Neural crest cell (in vitro differentiated cells): ENCODE measurements around the gene MYADM. TPM values are rescaled to one million over a fixed set of nuclear protein-coding genes. Genes with fewer than 3 reads are reported as not detected.
A peak's percentile ranks its signal among the peaks of the same experiment; 100 is the strongest.

ENCODE experiments used
- DNase-seq: peaks from one replicate; pipeline ENCODE4 v3.0.0; 2021; ENCODE audit warnings: low read depth, mixed read lengths, low spot score
- H3K27ac Mint-ChIP-seq: one replicate; pipeline ENCODE4 v1.8.0; 2021; ENCODE audit warnings: mild to moderate bottlenecking, mixed read lengths; ENCODE audit not compliant: unreplicated experiment
- H3K27me3 Mint-ChIP-seq: 2 replicates; pipeline ENCODE4 v1.8.0; 2021; ENCODE audit warnings: low read depth, mild to moderate bottlenecking, mixed read lengths
- H3K36me3 Mint-ChIP-seq: 2 replicates; pipeline ENCODE4 v1.8.0; 2021; ENCODE audit warnings: low read depth, mild to moderate bottlenecking, mixed read lengths
- H3K4me1 Mint-ChIP-seq: 2 replicates; pipeline ENCODE4 v1.8.0; 2021; ENCODE audit warnings: mixed read lengths
- H3K4me3 Mint-ChIP-seq: one replicate; pipeline ENCODE4 v1.8.0; 2021; ENCODE audit warnings: mild to moderate bottlenecking, mixed read lengths
- H3K9me3 Mint-ChIP-seq: 2 replicates; pipeline ENCODE4 v1.8.0; 2021; ENCODE audit warnings: mixed read lengths
- CTCF ChIP-seq: fragments of 200-600 bp; sonication (generic); conservative IDR thresholded peaks from 2 replicates; pipeline ENCODE4 v1.5.0; 2021; ENCODE audit warnings: antibody characterized with exemption, mild to moderate bottlenecking
- total RNA-seq: library from RNA; stranded (reverse); gene quantifications from 2 replicates; pipeline ENCODE4 v1.2.1, GENCODE V29; 2021

The MYADM gene
- total RNA-seq, 1 donor from 2014 or later = 19.1 TPM

GRCh38 chr19:53871454-53871853 is 3.8 kb downstream of the MYADM start:
- H3K27me3 Mint-ChIP-seq = peaks cover 11% of the 10 kb centered on the region
- TF ChIP-seq CTCF = no peak
- H3K4me1 Mint-ChIP-seq = peaks cover 24% of the 10 kb centered on the region
- H3K9me3 Mint-ChIP-seq = no peaks in the 10 kb centered on the region
- no peak for DNase-seq
- no peak overlapping the region for H3K27ac Mint-ChIP-seq
- peak overlapping the region; percentile 81 for H3K4me3 Mint-ChIP-seq
- H3K36me3 Mint-ChIP-seq = peaks cover 9% of the 10 kb centered on the region

GRCh38 chr19:53872762-53873161 is 5.1 kb downstream of the MYADM start:
- TF ChIP-seq CTCF = no peak
- no peak for DNase-seq
- H3K4me1 Mint-ChIP-seq = peaks cover 11% of the 10 kb centered on the region

GRCh38 chr19:53873773-53874605 is 6.3 kb downstream of the MYADM start:
- H3K9me3 Mint-ChIP-seq = no peaks in the 10 kb centered on the region
- peaks cover 8% of the 10 kb centered on the region for H3K4me1 Mint-ChIP-seq
- peak overlapping the region; percentile 46 for H3K4me3 Mint-ChIP-seq
- H3K27ac Mint-ChIP-seq = peak overlapping the region; percentile 78
- H3K36me3 Mint-ChIP-seq = peaks cover 9% of the 10 kb centered on the region
- no peak for DNase-seq
- TF ChIP-seq CTCF = no peak
- H3K27me3 Mint-ChIP-seq = no peaks in the 10 kb centered on the region

More at GRCh38 chr19:53872762-53873161, 5.1 kb downstream of the MYADM start:
- Mint-ChIP-seq H3K36me3 (peaks cover 9% of the 10 kb centered on the region), H3K27me3 (peaks cover 6% of the 10 kb centered on the region), H3K27ac (no peak overlapping the region), H3K9me3 (no peaks in the 10 kb centered on the region), H3K4me3 (peak overlapping the region; percentile 53)

- peaks cover 9% of the 10 kb centered on the region for H3K36me3 Mint-ChIP-seq
- peak overlapping the region; percentile 46 for H3K4me3 Mint-ChIP-seq
- H3K9me3 Mint-ChIP-seq = no peaks in the 10 kb centered on the region
- no peaks in the 10 kb centered on the region for H3K27me3 Mint-ChIP-seq
- H3K27ac Mint-ChIP-seq = no peak overlapping the region
- no peak for TF ChIP-seq CTCF
- no peak for DNase-seq
- peaks cover 10% of the 10 kb centered on the region for H3K4me1 Mint-ChIP-seq
Measured at GRCh38 chr19:53874606-53874990, 6.9 kb downstream of the MYADM start.

- Mint-ChIP-seq H3K27ac (no peak overlapping the region), H3K9me3 (no peaks in the 10 kb centered on the region), H3K4me3 (no peak overlapping the region), H3K4me1 (peaks cover 6% of the 10 kb centered on the region), H3K27me3 (no peaks in the 10 kb centered on the region), H3K36me3 (peaks cover 9% of the 10 kb centered on the region)
- DNase-seq = no peak
- no peak for TF ChIP-seq CTCF
Measured at GRCh38 chr19:53875602-53876325, 8.1 kb downstream of the MYADM start.
